Ovary (tissue), 9 donors: ENCODE results near the gene MLPH. TPM values are rescaled to one million over a fixed set of nuclear protein-coding genes. Genes with fewer than 3 reads are reported as not detected.

Source experiments
- DNase-seq, 5 donors: peaks; one replicate each; pipeline ENCODE4 v3.0.0-alpha.2; 2019 to 2020
- H3K27ac ChIP-seq, 2 donors: fragments of 200-600 bp; one replicate each; pipeline versions ENCODE4 v1.5.1 to v1.8.0; 2019 to 2022
- H3K27me3 ChIP-seq: fragments of 200-600 bp; one replicate; pipeline ENCODE4 v1.8.0; 2022
- H3K36me3 ChIP-seq: fragments of 200-600 bp; sonication (generic); one replicate; pipeline ENCODE4 v1.5.1; 2019
- H3K4me1 ChIP-seq: one replicate; pipeline ENCODE4 v1.8.1; 2013; ENCODE audit warnings: mild to moderate bottlenecking, moderate library complexity; ENCODE audit not compliant: insufficient read depth
- H3K4me3 ChIP-seq: fragments of 200-600 bp; sonication (generic); one replicate; pipeline ENCODE4 v1.5.1; 2017
- H3K9me3 ChIP-seq, 2 donors: fragments of 200-600 bp in 1 of 2; sonication (generic) in 1 of 2; one replicate each; pipeline versions ENCODE4 v1.5.1 to v1.8.1; 2013 to 2019; ENCODE audit warnings: mild to moderate bottlenecking in 1 of 2, moderate library complexity in 1 of 2
- EP300 ChIP-seq: sonication (generic); formaldehyde crosslinking; IDR thresholded peaks from one replicate; pipeline ENCODE4 v1.6.1; 2017; ENCODE audit warnings: antibody characterized with exemption
- POLR2A ChIP-seq: fragments of 450-650 bp; IDR thresholded peaks from one replicate; pipeline ENCODE4 v1.6.1; 2017; ENCODE audit warnings: antibody characterized with exemption, mild to moderate bottlenecking, moderate library complexity
- WGBS, 3 donors: extraction: QIAGEN DNeasy Blood & Tissue Kit in 1 of 3; methylation state at CpG; one replicate each; pipeline versions ENCODE4 v1.1.5 to v1.1.7; 2013 to 2017; 5-methylcytosine and 5-hydroxymethylcytosine counted together
- intact Hi-C, 4 donors: fragments of 100-400 bp; cut with DNase I; formaldehyde crosslinking; loops; one replicate each; pipeline versions ENCODE4 v1.11.0 to v1.15.1; 2022 to 2023
- polyA plus RNA-seq, 2 donors: library from polyadenylated mRNA; stranded (reverse); fragments of 200-250 nt in 1 of 2; fragments of 350-450 nt in 1 of 2; fragmentation: Illumina TruSeq in 1 of 2; extraction: RNeasy Lipid Tissue Mini Kit (QIAGEN cat#74804) in 1 of 2; gene quantifications; one replicate each; pipeline ENCODE4 v1.2.3, GENCODE V29; 2013 to 2014
- total RNA-seq, 7 donors: library from RNA; depleted of rRNA in 2 of 7; stranded (reverse); fragments of >200 nt in 2 of 7; fragmentation: NEBNext Ultra II Directional in 3 of 7; extraction: Animal tissue kit (Norgen Biotek cat#: 25700) in 3 of 7; gene quantifications; one replicate each; pipeline versions ENCODE4 v1.1.0 to v1.2.4, GENCODE V29; 2016 to 2023
- TF ChIP-seq, protein P1 (sequence below), 3 donors: fragments of 450-650 bp in 2 of 3; fragments of 200-600 bp in 1 of 3; IDR thresholded peaks; one replicate each; pipeline versions ENCODE4 v1.5.1 to v1.8.0; 2016 to 2022; ENCODE audit warnings: antibody characterized with exemption in 3 of 3, mild to moderate bottlenecking in 1 of 3
- donor health status: DM: no; HTN: no; CAD: no; lungs with moderate emphysema.
- donor health status: DM: no; HTN: no; CAD: no.
- donor health status: Bipolar disorder and iron deficiency.
- donor health status: DM: yes; HTN: yes; CAD: no.
- donor health status: DM: no; HTN: no; CAD: no.
- donor health status: DM: yes; HTN: yes; CAD: no.

MLPH gene
- total and polyA plus RNA-seq, 9 donors = 7.8 to 67.5 (median 23.3) TPM

DNA sequence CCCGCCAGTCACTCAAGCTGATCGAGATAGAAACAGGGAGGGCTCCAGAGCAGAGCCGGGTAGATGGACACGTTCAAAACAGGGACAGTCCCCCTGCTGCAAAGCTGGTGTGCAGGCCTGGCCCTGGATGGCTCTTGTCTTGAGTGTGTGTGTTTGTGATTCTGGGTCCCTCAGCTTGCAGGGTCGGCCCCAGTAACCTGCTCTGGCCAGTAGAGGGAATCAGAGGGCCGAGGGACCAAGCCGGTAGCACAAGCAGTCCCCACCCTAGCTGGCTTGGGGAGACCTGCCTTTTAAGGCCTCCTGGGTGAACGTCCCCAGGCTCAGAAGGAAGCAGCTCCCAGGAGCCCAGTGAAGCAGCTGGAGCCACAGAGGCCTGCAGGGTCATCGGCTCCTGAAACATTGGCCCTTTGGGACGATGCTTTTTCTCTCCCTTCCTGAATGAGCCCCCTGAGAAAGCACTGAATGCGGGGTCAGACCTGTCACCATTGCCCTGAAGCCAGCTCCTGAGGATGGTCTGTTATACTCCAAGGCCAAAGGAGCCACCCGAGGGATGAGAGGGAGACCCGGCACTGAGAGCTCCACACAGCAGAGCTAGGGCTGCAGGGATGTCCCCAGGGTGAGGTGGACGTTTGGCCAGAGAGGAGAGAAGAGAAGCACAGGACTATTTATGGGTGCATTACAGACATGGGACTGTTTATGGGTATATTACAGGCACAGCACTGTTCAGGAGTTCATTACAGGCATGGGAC is 15.4 kb upstream of the MLPH start:
- peak in 1 of 5 donors; percentile 36 for DNase-seq
- peaks cover 13% of the 10 kb centered on the region for H3K4me1 ChIP-seq
- TF ChIP-seq EP300 (no peak), POLR2A (no peak)
- TF ChIP-seq, protein P1, sequence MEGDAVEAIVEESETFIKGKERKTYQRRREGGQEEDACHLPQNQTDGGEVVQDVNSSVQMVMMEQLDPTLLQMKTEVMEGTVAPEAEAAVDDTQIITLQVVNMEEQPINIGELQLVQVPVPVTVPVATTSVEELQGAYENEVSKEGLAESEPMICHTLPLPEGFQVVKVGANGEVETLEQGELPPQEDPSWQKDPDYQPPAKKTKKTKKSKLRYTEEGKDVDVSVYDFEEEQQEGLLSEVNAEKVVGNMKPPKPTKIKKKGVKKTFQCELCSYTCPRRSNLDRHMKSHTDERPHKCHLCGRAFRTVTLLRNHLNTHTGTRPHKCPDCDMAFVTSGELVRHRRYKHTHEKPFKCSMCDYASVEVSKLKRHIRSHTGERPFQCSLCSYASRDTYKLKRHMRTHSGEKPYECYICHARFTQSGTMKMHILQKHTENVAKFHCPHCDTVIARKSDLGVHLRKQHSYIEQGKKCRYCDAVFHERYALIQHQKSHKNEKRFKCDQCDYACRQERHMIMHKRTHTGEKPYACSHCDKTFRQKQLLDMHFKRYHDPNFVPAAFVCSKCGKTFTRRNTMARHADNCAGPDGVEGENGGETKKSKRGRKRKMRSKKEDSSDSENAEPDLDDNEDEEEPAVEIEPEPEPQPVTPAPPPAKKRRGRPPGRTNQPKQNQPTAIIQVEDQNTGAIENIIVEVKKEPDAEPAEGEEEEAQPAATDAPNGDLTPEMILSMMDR (IDR thresholded peaks at IDR 0.05) = peak in 1 of 3 donors; percentile 38
- H3K9me3 ChIP-seq = no peaks in the 10 kb centered on the region
- H3K27me3 ChIP-seq = no peaks in the 10 kb centered on the region
- no peak overlapping the region for H3K4me3 ChIP-seq
- intact Hi-C loops = loop anchor here (2.0 to 10.0 kb wide), 6 partner anchors 49 to 377 kb away; partner anchors contain the start of gene COL6A3 (in 1 of the 4)
- H3K27ac ChIP-seq = no peak overlapping the region
- no peaks in the 10 kb centered on the region for H3K36me3 ChIP-seq
- WGBS, 3 donors = 64 to 70% (median 65%) methylated on average over 14 of the region's 14 CpGs

DNA sequence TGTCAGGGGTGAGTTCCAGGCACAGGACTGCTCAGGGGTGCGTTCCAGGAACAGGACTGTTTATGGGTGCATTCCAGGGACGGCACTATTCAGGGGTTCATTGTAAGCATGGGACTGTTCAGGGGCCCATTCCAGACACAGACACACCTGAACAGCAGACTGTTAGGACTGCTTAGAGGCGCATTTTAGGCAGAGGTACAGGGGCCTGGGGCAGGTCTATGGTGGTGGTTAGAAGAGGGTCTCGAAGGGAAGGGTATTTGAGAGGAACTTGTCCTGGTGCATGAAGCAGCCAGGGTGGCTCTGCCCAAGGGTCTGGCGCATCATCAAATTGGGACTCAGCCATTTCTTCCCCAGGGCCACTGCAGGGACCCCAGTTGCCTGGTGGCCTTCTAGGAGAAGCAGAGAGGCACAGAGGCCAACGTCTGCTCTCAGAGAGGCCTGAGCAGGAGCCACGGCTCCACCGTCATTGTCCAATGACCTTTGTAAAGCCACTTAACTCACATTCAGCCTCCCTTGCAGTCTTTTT is 14.8 kb upstream of the MLPH start:
- intact Hi-C loops = loop anchor here (5.0 to 10.0 kb wide), 5 partner anchors 50 to 377 kb away; partner anchors contain the start of gene COL6A3 (in 1 of the 4)
- 88 to 97% (median 94%) methylated on average over 8 of the region's 8 CpGs for WGBS, 3 donors
- no peaks in the 10 kb centered on the region for H3K27me3 ChIP-seq
- no peaks in the 10 kb centered on the region for H3K36me3 ChIP-seq
- peaks cover 13% of the 10 kb centered on the region for H3K4me1 ChIP-seq
- DNase-seq = peak in 1 of 5 donors; percentile 16
- TF ChIP-seq, protein P1 (IDR thresholded peaks at IDR 0.05) = no peak
- TF ChIP-seq POLR2A (no peak), EP300 (no peak)
- no peak overlapping the region for H3K27ac ChIP-seq
- H3K4me3 ChIP-seq = no peak overlapping the region
- no peaks in the 10 kb centered on the region for H3K9me3 ChIP-seq

DNA sequence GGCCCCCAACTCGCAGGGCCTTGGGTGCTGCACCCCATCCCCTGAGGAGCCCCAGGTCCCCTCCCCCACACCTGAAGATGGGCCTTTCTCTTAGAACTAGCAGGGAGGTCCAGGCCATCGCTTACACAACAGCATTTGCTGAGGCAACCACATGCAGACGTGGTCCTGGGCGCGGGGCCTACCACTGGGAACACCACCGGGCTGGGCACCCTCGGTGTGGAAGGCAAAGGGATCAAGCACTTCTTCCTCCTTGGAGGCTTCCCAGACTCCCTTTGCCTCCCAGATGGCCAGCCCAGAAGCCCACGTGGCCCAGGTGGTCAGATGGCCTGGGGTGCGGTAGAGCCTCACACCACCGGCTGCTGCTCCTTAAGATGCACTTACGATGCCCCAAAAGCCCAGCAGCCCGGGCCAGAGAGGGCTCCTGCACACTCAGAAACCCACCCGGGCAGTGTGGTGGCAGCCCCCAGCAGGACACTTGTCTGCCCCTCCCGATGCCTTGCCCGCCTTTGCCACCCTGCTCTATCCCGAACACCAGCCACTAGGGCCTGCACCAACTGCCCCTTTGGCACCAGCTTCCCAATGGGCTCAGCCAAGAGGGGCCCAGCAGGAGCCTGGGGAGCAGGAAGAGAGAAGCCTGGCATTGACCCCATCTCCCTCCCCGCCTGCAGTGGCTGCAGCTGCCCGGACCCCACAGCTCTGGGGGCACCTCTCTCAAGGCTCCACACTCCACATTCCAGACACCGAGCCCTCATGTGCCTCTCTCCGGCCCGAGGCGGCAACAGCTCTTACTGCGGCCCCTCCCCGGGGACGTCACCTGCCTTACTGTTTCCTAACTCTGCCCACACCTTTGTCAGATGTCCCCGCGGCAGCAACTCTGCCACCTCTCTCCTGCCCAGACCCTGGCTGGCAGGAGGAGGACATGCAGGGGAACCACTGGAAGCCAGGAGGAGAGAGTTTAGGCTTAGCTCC is 13.9 kb upstream of the MLPH start:
- TF ChIP-seq POLR2A (no peak), EP300 (no peak)
- TF ChIP-seq, protein P1 (IDR thresholded peaks at IDR 0.05) = no peak
- H3K27me3 ChIP-seq = no peaks in the 10 kb centered on the region
- 95 to 97% (median 96%) methylated on average over 27 of the region's 27 CpGs for WGBS, 3 donors
- H3K9me3 ChIP-seq = no peaks in the 10 kb centered on the region
- no peak overlapping the region for H3K27ac ChIP-seq
- peaks cover 13% of the 10 kb centered on the region for H3K4me1 ChIP-seq
- H3K36me3 ChIP-seq = no peaks in the 10 kb centered on the region
- intact Hi-C loops = loop anchor here (5.0 to 10.0 kb wide), 5 partner anchors 51 to 378 kb away; partner anchors contain the start of gene COL6A3 (in 1 of the 4)
- H3K4me3 ChIP-seq = no peak overlapping the region
- DNase-seq = peak in 1 of 5 donors; percentile 23

DNA sequence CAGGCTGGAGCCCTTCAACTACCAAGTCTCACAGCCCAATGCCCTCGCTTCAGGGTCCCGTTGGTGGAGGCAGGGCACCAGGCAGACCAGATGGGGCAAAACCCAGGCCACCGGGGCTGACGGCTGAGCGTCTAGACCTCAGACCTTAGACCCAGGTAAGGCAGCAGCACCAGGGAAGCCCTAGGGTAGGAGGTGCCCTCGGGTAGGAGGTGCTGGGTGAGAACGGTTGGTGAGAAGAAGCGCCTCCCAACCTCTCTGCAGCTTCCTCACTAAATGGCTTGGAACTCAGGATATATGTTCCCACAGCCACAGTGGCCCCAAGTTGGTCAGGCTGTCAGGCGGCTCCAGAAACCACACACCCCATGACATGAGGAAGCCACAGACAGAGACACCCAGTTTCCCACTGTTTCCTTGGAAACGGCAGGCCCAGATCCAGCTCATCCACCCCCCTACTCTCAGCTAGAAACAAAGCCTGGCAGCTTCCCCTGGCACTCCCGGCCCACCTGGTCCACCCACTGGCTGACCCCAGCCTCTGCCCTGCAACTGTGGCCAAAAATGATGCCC is 13.1 kb upstream of the MLPH start:
- TF ChIP-seq, protein P1 (IDR thresholded peaks at IDR 0.05) = no peak
- no peak for TF ChIP-seq EP300
- TF ChIP-seq POLR2A = no peak
- Histone ChIP-seq H3K36me3 (no peaks in the 10 kb centered on the region), H3K9me3 (no peaks in the 10 kb centered on the region), H3K27ac (peak overlapping the region in 1 of 2 donors; percentile 90), H3K4me3 (no peak overlapping the region), H3K27me3 (no peaks in the 10 kb centered on the region), H3K4me1 (peaks cover 13% of the 10 kb centered on the region)
- DNase-seq = peak in 1 of 5 donors; percentile 37
- intact Hi-C loops = loop anchor here (2.0 to 10.0 kb wide), 6 partner anchors 52 to 379 kb away; partner anchors contain the start of gene COL6A3 (in 2 of the 4)
- 83 to 88% (median 88%) methylated on average over 10 to 11 of the region's 11 CpGs for WGBS, 3 donors
